WTC11 (cell line): Measurements from ENCODE around the gene GOLGB1. TPM values are rescaled to one million over a fixed set of nuclear protein-coding genes. Genes with fewer than 3 reads are reported as not detected.

Experiments
- ATF1 ChIP-seq: sonication (generic); formaldehyde crosslinking; IDR thresholded peaks from 2 replicates; pipeline ENCODE4 v1.8.1; 2023; ENCODE audit warnings: mild to moderate bottlenecking, moderate library complexity, missing genetic modification reagents
- FOXJ3 ChIP-seq: sonication (generic); formaldehyde crosslinking; IDR thresholded peaks from 2 replicates; pipeline ENCODE4 v1.9.0; 2021; ENCODE audit warnings: missing genetic modification reagents, mild to moderate bottlenecking, borderline replicate concordance
- NFE2L1 ChIP-seq: sonication (generic); formaldehyde crosslinking; IDR thresholded peaks from 2 replicates; pipeline ENCODE4 v1.8.1; 2023; ENCODE audit warnings: missing genetic modification reagents
- NFYB ChIP-seq: sonication (generic); formaldehyde crosslinking; conservative IDR thresholded peaks from 2 replicates; pipeline ENCODE4 v1.8.0; 2022; ENCODE audit warnings: low read depth, missing genetic modification reagents
- RORB ChIP-seq: fragments of 250-450 bp; sonication (Bioruptor Pico); IDR thresholded peaks from 2 replicates; pipeline ENCODE4 v1.9.0; 2021; ENCODE audit warnings: mild to moderate bottlenecking
- SOX15 ChIP-seq: fragments of 250-450 bp; sonication (Bioruptor Pico); IDR thresholded peaks from 2 replicates; pipeline ENCODE4 v1.9.0; 2021; ENCODE audit warnings: mild to moderate bottlenecking
- TEAD1 ChIP-seq: sonication (generic); formaldehyde crosslinking; IDR thresholded peaks from 2 replicates; pipeline ENCODE4 v1.8.0; 2022; ENCODE audit warnings: mild to moderate bottlenecking, missing genetic modification reagents
- TEAD4 ChIP-seq: sonication (generic); formaldehyde crosslinking; IDR thresholded peaks from 2 replicates; pipeline ENCODE4 v1.8.0; 2022; ENCODE audit warnings: mild to moderate bottlenecking, missing genetic modification reagents
- ZNF121 ChIP-seq: sonication (generic); formaldehyde crosslinking; IDR thresholded peaks from 2 replicates; pipeline ENCODE4 v1.8.0; 2023; ENCODE audit warnings: missing genetic modification reagents
- ZNF416 ChIP-seq: fragments of 250-450 bp; sonication (Bioruptor Pico); IDR thresholded peaks from 2 replicates; pipeline ENCODE4 v1.9.0; 2021; ENCODE audit warnings: mild to moderate bottlenecking, inconsistent platforms
- total RNA-seq: library from RNA; stranded (reverse); gene quantifications from 3 replicates; pipeline ENCODE4 v1.2.3, GENCODE V29; 2021
- TF ChIP-seq, protein P1 (sequence below): sonication (generic); formaldehyde crosslinking; IDR thresholded peaks from 2 replicates; pipeline ENCODE4 v1.8.0; 2023; ENCODE audit warnings: missing genetic modification reagents, mild to moderate bottlenecking, borderline replicate concordance
- TF ChIP-seq, protein P2 (sequence below): fragments of 250-450 bp; sonication (Bioruptor Pico); conservative IDR thresholded peaks from 2 replicates; pipeline ENCODE4 v1.9.0; 2021; ENCODE audit warnings: mild to moderate bottlenecking
- TF ChIP-seq, protein P3 (sequence below): sonication (generic); formaldehyde crosslinking; conservative IDR thresholded peaks from 2 replicates; pipeline ENCODE4 v1.8.1; 2022; ENCODE audit warnings: mild to moderate bottlenecking, missing genetic modification reagents
- TF ChIP-seq, protein P4 (sequence below): fragments of 250-450 bp; sonication (Bioruptor Pico); IDR thresholded peaks from 2 replicates; pipeline ENCODE4 v1.9.0; 2021; ENCODE audit warnings: mild to moderate bottlenecking, borderline replicate concordance
- TF ChIP-seq, protein P5 (sequence below): sonication (generic); formaldehyde crosslinking; IDR thresholded peaks from 2 replicates; pipeline ENCODE4 v1.8.1; 2022; ENCODE audit warnings: missing genetic modification reagents, borderline replicate concordance
- TF ChIP-seq, protein P6 (sequence below): sonication (generic); formaldehyde crosslinking; IDR thresholded peaks from 2 replicates; pipeline ENCODE4 v1.8.0; 2022; ENCODE audit warnings: mild to moderate bottlenecking, missing genetic modification reagents
- TF ChIP-seq, protein P7 (sequence below): sonication (generic); formaldehyde crosslinking; IDR thresholded peaks from 2 replicates; pipeline ENCODE4 v1.8.0; 2022; ENCODE audit warnings: missing genetic modification reagents
- TF ChIP-seq, protein P8 (sequence below): sonication (generic); formaldehyde crosslinking; IDR thresholded peaks from 2 replicates; pipeline ENCODE4 v1.8.1; 2023; ENCODE audit warnings: mild to moderate bottlenecking, missing genetic modification reagents, moderate library complexity

GOLGB1 gene
- total RNA-seq, 1 experiment from 2014 or later, result 33.8 TPM

DNA sequence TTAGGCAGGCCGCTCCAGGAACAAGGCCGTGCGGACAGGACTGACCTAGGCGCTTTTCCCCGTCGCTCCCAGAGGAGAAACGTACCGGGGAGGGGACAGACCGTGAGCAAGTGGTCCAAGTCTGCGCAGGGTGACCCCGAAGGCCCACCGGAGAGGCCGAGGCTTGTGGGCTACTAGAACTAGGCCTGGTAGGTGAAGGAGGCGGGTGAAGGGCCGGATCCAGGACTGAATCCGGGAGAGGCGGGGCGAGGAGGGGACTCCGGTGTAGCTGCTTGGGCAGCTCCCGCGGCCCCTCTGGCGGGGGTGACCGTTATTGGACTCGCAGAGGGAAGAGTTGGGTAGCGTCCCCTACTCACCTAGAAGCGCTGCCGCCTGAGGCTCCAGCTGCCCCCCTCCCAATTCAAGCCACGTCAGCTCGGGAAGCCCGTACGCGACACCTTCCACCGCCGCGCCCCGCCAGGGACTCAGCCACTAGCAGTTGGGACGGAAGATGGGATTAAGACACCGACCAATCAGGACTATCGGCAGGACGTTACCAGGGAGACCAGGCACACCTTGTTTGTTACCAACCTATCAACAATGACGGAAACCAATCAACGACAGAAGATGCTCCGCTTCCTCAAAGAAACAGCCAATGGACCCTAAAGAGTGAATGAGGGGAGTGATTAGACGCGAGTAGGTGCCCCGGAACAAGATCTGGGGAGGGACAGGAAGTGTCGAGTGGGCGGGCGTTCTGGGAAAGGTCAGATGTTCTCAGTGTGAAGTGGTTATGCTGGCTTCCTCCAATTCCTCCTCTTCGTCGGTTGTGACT lies at the start of gene GOLGB1 (continued):
- TF ChIP-seq, protein P1, sequence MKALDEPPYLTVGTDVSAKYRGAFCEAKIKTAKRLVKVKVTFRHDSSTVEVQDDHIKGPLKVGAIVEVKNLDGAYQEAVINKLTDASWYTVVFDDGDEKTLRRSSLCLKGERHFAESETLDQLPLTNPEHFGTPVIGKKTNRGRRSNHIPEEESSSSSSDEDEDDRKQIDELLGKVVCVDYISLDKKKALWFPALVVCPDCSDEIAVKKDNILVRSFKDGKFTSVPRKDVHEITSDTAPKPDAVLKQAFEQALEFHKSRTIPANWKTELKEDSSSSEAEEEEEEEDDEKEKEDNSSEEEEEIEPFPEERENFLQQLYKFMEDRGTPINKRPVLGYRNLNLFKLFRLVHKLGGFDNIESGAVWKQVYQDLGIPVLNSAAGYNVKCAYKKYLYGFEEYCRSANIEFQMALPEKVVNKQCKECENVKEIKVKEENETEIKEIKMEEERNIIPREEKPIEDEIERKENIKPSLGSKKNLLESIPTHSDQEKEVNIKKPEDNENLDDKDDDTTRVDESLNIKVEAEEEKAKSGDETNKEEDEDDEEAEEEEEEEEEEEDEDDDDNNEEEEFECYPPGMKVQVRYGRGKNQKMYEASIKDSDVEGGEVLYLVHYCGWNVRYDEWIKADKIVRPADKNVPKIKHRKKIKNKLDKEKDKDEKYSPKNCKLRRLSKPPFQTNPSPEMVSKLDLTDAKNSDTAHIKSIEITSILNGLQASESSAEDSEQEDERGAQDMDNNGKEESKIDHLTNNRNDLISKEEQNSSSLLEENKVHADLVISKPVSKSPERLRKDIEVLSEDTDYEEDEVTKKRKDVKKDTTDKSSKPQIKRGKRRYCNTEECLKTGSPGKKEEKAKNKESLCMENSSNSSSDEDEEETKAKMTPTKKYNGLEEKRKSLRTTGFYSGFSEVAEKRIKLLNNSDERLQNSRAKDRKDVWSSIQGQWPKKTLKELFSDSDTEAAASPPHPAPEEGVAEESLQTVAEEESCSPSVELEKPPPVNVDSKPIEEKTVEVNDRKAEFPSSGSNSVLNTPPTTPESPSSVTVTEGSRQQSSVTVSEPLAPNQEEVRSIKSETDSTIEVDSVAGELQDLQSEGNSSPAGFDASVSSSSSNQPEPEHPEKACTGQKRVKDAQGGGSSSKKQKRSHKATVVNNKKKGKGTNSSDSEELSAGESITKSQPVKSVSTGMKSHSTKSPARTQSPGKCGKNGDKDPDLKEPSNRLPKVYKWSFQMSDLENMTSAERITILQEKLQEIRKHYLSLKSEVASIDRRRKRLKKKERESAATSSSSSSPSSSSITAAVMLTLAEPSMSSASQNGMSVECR (CRISPR knock-in tag), result peak; percentile 48; the same call in 1 of the 2 replicates
- TF ChIP-seq ATF1 (CRISPR knock-in tag), result no peak
- TF ChIP-seq, protein P2, sequence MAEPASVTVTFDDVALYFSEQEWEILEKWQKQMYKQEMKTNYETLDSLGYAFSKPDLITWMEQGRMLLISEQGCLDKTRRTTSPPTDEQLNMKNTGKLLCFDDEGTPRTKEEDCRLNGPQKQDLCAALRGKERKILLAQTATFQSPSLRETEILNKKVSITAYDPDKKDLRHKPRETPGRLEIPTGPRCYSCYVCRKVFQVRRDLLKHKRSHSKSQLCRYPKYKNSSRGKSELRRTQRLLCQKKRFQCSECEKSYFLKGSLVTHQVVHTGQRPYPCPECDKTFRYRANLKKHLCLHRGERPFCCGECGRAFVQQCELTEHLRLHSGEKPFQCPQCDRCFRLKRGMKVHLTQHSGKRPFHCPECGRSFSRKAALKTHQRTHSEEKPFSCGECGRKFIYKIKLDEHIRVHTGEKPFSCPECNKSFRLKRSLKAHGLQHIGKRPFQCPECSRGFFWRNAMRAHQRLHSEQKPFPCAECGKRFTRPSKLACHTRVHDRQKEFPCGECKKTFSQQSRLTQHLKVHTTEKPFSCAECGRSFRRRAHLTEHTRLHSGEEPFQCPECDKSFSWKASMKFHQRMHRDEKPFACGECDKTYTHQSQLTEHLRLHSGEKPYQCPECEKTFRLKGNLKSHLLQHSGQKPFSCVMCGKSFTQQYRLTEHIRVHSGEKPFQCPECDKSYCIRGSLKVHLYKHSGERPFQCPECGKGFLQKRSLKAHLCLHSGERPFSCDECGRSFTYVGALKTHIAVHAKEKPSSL, result no peak
- TF ChIP-seq, protein P3, sequence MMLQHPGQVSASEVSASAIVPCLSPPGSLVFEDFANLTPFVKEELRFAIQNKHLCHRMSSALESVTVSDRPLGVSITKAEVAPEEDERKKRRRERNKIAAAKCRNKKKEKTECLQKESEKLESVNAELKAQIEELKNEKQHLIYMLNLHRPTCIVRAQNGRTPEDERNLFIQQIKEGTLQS (CRISPR knock-in tag), result no peak
- peak; percentile 73; the same call in 1 of the 2 replicates for TF ChIP-seq ZNF416
- no peak for TF ChIP-seq FOXJ3 (CRISPR knock-in tag)
- TF ChIP-seq, protein P4, sequence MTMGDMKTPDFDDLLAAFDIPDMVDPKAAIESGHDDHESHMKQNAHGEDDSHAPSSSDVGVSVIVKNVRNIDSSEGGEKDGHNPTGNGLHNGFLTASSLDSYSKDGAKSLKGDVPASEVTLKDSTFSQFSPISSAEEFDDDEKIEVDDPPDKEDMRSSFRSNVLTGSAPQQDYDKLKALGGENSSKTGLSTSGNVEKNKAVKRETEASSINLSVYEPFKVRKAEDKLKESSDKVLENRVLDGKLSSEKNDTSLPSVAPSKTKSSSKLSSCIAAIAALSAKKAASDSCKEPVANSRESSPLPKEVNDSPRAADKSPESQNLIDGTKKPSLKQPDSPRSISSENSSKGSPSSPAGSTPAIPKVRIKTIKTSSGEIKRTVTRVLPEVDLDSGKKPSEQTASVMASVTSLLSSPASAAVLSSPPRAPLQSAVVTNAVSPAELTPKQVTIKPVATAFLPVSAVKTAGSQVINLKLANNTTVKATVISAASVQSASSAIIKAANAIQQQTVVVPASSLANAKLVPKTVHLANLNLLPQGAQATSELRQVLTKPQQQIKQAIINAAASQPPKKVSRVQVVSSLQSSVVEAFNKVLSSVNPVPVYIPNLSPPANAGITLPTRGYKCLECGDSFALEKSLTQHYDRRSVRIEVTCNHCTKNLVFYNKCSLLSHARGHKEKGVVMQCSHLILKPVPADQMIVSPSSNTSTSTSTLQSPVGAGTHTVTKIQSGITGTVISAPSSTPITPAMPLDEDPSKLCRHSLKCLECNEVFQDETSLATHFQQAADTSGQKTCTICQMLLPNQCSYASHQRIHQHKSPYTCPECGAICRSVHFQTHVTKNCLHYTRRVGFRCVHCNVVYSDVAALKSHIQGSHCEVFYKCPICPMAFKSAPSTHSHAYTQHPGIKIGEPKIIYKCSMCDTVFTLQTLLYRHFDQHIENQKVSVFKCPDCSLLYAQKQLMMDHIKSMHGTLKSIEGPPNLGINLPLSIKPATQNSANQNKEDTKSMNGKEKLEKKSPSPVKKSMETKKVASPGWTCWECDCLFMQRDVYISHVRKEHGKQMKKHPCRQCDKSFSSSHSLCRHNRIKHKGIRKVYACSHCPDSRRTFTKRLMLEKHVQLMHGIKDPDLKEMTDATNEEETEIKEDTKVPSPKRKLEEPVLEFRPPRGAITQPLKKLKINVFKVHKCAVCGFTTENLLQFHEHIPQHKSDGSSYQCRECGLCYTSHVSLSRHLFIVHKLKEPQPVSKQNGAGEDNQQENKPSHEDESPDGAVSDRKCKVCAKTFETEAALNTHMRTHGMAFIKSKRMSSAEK (CRISPR knock-in tag), result no peak
- TF ChIP-seq SOX15 (CRISPR knock-in tag), result no peak
- TF ChIP-seq, protein P5, sequence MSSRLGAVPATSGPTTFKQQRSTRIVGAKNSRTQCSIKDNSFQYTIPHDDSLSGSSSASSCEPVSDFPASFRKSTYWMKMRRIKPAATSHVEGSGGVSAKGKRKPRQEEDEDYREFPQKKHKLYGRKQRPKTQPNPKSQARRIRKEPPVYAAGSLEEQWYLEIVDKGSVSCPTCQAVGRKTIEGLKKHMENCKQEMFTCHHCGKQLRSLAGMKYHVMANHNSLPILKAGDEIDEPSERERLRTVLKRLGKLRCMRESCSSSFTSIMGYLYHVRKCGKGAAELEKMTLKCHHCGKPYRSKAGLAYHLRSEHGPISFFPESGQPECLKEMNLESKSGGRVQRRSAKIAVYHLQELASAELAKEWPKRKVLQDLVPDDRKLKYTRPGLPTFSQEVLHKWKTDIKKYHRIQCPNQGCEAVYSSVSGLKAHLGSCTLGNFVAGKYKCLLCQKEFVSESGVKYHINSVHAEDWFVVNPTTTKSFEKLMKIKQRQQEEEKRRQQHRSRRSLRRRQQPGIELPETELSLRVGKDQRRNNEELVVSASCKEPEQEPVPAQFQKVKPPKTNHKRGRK (CRISPR knock-in tag), result no peak
- TF ChIP-seq, protein P6, sequence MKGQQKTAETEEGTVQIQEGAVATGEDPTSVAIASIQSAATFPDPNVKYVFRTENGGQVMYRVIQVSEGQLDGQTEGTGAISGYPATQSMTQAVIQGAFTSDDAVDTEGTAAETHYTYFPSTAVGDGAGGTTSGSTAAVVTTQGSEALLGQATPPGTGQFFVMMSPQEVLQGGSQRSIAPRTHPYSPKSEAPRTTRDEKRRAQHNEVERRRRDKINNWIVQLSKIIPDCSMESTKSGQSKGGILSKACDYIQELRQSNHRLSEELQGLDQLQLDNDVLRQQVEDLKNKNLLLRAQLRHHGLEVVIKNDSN, result no peak; the same call in 1 of the 2 replicates
- TF ChIP-seq NFYB (CRISPR knock-in tag), result peak; percentile 95
- no peak for TF ChIP-seq RORB
- 0 out of 2 replicates have a peak, but pooled peaks have one; percentile 19 for TF ChIP-seq TEAD4
- TF ChIP-seq, protein P7, sequence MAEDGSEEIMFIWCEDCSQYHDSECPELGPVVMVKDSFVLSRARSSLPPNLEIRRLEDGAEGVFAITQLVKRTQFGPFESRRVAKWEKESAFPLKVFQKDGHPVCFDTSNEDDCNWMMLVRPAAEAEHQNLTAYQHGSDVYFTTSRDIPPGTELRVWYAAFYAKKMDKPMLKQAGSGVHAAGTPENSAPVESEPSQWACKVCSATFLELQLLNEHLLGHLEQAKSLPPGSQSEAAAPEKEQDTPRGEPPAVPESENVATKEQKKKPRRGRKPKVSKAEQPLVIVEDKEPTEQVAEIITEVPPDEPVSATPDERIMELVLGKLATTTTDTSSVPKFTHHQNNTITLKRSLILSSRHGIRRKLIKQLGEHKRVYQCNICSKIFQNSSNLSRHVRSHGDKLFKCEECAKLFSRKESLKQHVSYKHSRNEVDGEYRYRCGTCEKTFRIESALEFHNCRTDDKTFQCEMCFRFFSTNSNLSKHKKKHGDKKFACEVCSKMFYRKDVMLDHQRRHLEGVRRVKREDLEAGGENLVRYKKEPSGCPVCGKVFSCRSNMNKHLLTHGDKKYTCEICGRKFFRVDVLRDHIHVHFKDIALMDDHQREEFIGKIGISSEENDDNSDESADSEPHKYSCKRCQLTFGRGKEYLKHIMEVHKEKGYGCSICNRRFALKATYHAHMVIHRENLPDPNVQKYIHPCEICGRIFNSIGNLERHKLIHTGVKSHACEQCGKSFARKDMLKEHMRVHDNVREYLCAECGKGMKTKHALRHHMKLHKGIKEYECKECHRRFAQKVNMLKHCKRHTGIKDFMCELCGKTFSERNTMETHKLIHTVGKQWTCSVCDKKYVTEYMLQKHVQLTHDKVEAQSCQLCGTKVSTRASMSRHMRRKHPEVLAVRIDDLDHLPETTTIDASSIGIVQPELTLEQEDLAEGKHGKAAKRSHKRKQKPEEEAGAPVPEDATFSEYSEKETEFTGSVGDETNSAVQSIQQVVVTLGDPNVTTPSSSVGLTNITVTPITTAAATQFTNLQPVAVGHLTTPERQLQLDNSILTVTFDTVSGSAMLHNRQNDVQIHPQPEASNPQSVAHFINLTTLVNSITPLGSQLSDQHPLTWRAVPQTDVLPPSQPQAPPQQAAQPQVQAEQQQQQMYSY (CRISPR knock-in tag), result 0 out of 2 replicates have a peak, but pooled peaks have one; percentile 26
- TF ChIP-seq, protein P8, sequence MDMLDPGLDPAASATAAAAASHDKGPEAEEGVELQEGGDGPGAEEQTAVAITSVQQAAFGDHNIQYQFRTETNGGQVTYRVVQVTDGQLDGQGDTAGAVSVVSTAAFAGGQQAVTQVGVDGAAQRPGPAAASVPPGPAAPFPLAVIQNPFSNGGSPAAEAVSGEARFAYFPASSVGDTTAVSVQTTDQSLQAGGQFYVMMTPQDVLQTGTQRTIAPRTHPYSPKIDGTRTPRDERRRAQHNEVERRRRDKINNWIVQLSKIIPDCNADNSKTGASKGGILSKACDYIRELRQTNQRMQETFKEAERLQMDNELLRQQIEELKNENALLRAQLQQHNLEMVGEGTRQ (CRISPR knock-in tag), result peak; percentile 35; the same call in 1 of the 2 replicates
- TF ChIP-seq TEAD1 (CRISPR knock-in tag), result 0 out of 2 replicates have a peak, but pooled peaks have one; percentile 14
- no peak for TF ChIP-seq NFE2L1 (CRISPR knock-in tag)
- no peak for TF ChIP-seq ZNF121 (CRISPR knock-in tag)
